ENCODE measurements around the gene HNRNPAB. TPM values are rescaled to one million over a fixed set of nuclear protein-coding genes. Genes with fewer than 3 reads are reported as not detected.
"Not testable (repeated sequence)": the region's sequence is repeated elsewhere in the genome, so short reads cannot be mapped to it uniquely, and the experiment has no call there.

HNRNPAB gene
- total and polyA plus RNA-seq, 8 donors = 24.5 to 61.6 (median 46.2) TPM

DNA sequence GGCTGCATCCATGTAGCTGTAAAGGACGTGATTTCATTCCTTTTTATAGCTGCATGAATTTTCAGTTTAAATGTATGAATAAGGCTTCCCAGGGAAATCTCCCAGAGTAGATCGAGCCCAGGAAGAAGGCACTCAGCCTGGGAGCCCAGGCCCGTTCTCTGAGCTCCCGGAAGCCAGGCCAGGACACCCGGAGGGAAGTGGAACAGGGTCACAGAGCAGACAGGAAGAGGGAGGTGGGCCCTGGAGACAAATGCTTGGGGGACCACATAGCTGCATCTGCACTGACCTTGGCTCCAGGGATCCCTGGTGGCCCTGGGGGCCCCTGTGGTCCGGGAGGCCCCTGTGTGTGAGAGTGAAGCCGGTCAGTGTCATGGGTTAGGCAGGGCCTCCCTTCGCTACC lies 47.9 kb downstream of the HNRNPAB start:
- no peak overlapping the region for H3K27ac ChIP-seq
- 74% methylated on average over 8 of the region's 8 CpGs for WGBS, 2 donors
- H3K36me3 ChIP-seq = no peaks in the 10 kb centered on the region
- TF ChIP-seq CTCF (IDR thresholded peaks at IDR 0.05) = no peak
- DNase-seq (no peak), FAIRE-seq (no peak), ATAC-seq (no peak)
- no peak overlapping the region for H3K4me3 ChIP-seq
- no peaks in the 10 kb centered on the region for H3K9me3 ChIP-seq
- intact Hi-C loops (cut with DNase I) = no loop called here
- no peaks in the 10 kb centered on the region for H3K4me1 ChIP-seq
- no peaks in the 10 kb centered on the region for H3K27me3 ChIP-seq

DNA sequence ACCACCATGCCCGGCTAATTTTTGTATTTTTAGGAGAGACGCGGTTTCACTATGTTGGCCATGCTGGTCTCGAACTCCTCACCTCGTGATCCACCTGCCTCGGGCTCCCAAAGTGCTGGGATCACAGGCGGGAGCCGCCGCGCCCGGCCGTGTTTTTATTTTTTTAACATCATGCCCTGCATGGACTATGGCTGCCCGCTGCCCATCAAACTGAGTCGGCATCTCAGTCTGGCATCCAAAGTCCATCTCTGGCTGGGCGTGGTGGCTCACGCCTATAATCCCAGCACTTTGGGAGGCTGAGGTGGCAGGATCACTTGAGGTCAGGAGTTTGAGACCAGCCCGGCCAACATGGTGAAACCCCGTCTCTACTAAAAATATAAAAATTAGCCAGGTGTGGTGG lies 49.3 kb downstream of the HNRNPAB start:
- FAIRE-seq; H3K4me1 ChIP-seq; intact Hi-C loops (cut with DNase I); H3K9me3 ChIP-seq; DNase-seq; H3K27ac ChIP-seq; H3K4me3 ChIP-seq; ATAC-seq; H3K27me3 ChIP-seq; H3K36me3 ChIP-seq: not testable (repeated sequence)
- 83 to 84% methylated on average over 18 of the region's 18 CpGs for WGBS, 2 donors

GRCh38 chr5:178256746-178257145 lies 52.4 kb downstream of the HNRNPAB start:
- no peak overlapping the region for H3K27ac ChIP-seq
- DNase-seq (no peak), FAIRE-seq (no peak), ATAC-seq (no peak)
- no peaks in the 10 kb centered on the region for H3K4me1 ChIP-seq
- TF ChIP-seq CTCF (IDR thresholded peaks at IDR 0.05) = no peak
- H3K27me3 ChIP-seq = no peaks in the 10 kb centered on the region
- WGBS, 2 donors = 77% methylated on average over 19 of the region's 19 CpGs
- no peaks in the 10 kb centered on the region for H3K36me3 ChIP-seq
- H3K4me3 ChIP-seq = no peak overlapping the region
- H3K9me3 ChIP-seq = no peaks in the 10 kb centered on the region
- intact Hi-C loops (cut with DNase I) = no loop called here

DNA sequence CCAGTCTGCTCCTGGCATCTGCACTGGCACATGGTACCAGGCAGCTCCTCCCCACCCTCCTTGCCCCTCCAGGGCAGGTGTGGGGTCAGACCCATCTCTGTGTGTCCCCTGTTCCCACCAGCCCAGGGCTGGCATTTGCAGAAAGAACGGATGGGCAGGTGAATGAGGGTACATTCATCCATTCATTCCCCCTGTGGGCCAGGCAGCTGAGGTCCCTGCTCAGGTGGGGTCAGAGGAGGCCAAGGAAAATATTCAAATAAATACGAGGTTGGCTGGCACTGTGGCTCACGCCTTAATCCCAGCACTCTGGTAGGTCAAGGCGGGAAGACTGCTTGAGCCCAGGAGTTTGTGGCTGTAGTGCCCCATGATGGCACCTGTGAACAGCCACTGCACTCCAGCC lies 53.3 kb downstream of the HNRNPAB start:
- H3K4me1 ChIP-seq = no peaks in the 10 kb centered on the region
- 74 to 81% methylated on average over 4 of the region's 4 CpGs for WGBS, 2 donors
- H3K36me3 ChIP-seq = no peaks in the 10 kb centered on the region
- intact Hi-C loops (cut with DNase I) = no loop called here
- no peak overlapping the region for H3K4me3 ChIP-seq
- no peak overlapping the region for H3K27ac ChIP-seq
- TF ChIP-seq CTCF (IDR thresholded peaks at IDR 0.05) = no peak
- DNase-seq (no peak), FAIRE-seq (no peak), ATAC-seq (no peak)
- no peaks in the 10 kb centered on the region for H3K9me3 ChIP-seq
- no peaks in the 10 kb centered on the region for H3K27me3 ChIP-seq

GRCh38 chr5:178259623-178260536 lies 55.5 kb downstream of the HNRNPAB start:
- no peaks in the 10 kb centered on the region for H3K27me3 ChIP-seq
- H3K36me3 ChIP-seq = no peaks in the 10 kb centered on the region
- H3K4me3 ChIP-seq = no peak overlapping the region
- no peaks in the 10 kb centered on the region for H3K9me3 ChIP-seq
- peak; percentile 70 to 76 (median 74) for ATAC-seq
- no peaks in the 10 kb centered on the region for H3K4me1 ChIP-seq
- intact Hi-C loops (cut with DNase I) = no loop called here
- no peak for FAIRE-seq
- TF ChIP-seq CTCF (IDR thresholded peaks at IDR 0.05) = no peak
- peak in 2 of 6 donors; percentile 23 to 26 for DNase-seq
- no peak overlapping the region for H3K27ac ChIP-seq
- WGBS, 2 donors = 58 to 69% methylated on average over 20 to 21 of the region's 21 CpGs

Other genes with a start within 250 kb of the HNRNPAB start
- gene PROP1, start 208.3 kb upstream of the HNRNPAB start, total RNA-seq = not detected
- not detected for gene PROP1, start 208.3 kb upstream of the HNRNPAB start, polyA plus RNA-seq
- gene N4BP3, start 91.0 kb upstream of the HNRNPAB start, total RNA-seq = 1 to 10 TPM in 1 of 6 donors, under 1 TPM in 5; 0.23 to 1.1 (median 0.47) TPM
- 1 to 10 TPM in 1 of 2 donors, under 1 TPM in 1; 0.75 to 1.1 TPM for gene N4BP3, start 91.0 kb upstream of the HNRNPAB start, polyA plus RNA-seq
- 10 to 100 TPM; 12.1 to 21.7 (median 17.4) TPM for gene RMND5B, start 73.5 kb upstream of the HNRNPAB start, total RNA-seq
- 10 to 100 TPM; 26.4 to 29.8 TPM for gene RMND5B, start 73.5 kb upstream of the HNRNPAB start, polyA plus RNA-seq
- 10 to 100 TPM; 34.6 to 65.6 (median 53.9) TPM for gene NHP2, start 50.6 kb upstream of the HNRNPAB start, total RNA-seq
- gene NHP2, start 50.6 kb upstream of the HNRNPAB start, polyA plus RNA-seq = 10 to 100 TPM; 50.7 to 84.7 TPM
- gene GMCL2, start 17.2 kb upstream of the HNRNPAB start, total RNA-seq = not detected
- gene GMCL2, start 17.2 kb upstream of the HNRNPAB start, polyA plus RNA-seq = not detected
- 10 to 100 TPM; 29.3 to 60.3 (median 35.9) TPM for gene PHYKPL, start 28.3 kb downstream of the HNRNPAB start, total RNA-seq
- 10 to 100 TPM; 78.9 to 83.5 TPM for gene PHYKPL, start 28.3 kb downstream of the HNRNPAB start, polyA plus RNA-seq